ENCODE results near the gene IMP3.

The IMP3 gene

GRCh38 chr15:75659928-75660645 lies 20.1 kb upstream of the IMP3 start (continued):
- no peak for TF ChIP-seq TCF4 (CRISPR knock-in tag; IDR thresholded peaks at IDR 0.05; ENCODE audit: borderline replicate concordance)
- TF ChIP-seq RARB (CRISPR knock-in tag; IDR thresholded peaks at IDR 0.05): no peak

GRCh38 chr15:75659141-75659771 lies 19.2 kb upstream of the IMP3 start:
- TF ChIP-seq OSR1 (CRISPR knock-in tag; IDR thresholded peaks at IDR 0.05) (no peak), TOX (CRISPR knock-in tag; IDR thresholded peaks at IDR 0.05; ENCODE audit: borderline replicate concordance) (no peak), ESRRG (CRISPR knock-in tag; IDR thresholded peaks at IDR 0.05) (no peak), GLIS3 (CRISPR knock-in tag; IDR thresholded peaks at IDR 0.05) (no peak), RARB (CRISPR knock-in tag; IDR thresholded peaks at IDR 0.05) (no peak), ZFP30 (CRISPR knock-in tag; IDR thresholded peaks at IDR 0.05) (no peak), ZNF70 (CRISPR knock-in tag; IDR thresholded peaks at IDR 0.05) (no peak), ZC3H10 (CRISPR knock-in tag; IDR thresholded peaks at IDR 0.05) (no peak), SNAI2 (CRISPR knock-in tag; IDR thresholded peaks at IDR 0.05) (no peak), ZNF565 (CRISPR knock-in tag; conservative IDR thresholded peaks at IDR 0.05; ENCODE audit: low read depth) (no peak)
- no peak for ATAC-seq

GRCh38 chr15:75656813-75657212 lies 16.8 kb upstream of the IMP3 start:
- no peak for ATAC-seq
- TF ChIP-seq ZFP3 (CRISPR knock-in tag; IDR thresholded peaks at IDR 0.05): no peak
- no peak for TF ChIP-seq ZNF70 (CRISPR knock-in tag; IDR thresholded peaks at IDR 0.05)
- TF ChIP-seq ARNTL (CRISPR knock-in tag; IDR thresholded peaks at IDR 0.05; ENCODE audit: borderline replicate concordance, low read depth): no peak
- no peak for TF ChIP-seq ZNF8 (CRISPR knock-in tag; IDR thresholded peaks at IDR 0.05)
- TF ChIP-seq CSRNP3 (CRISPR knock-in tag; IDR thresholded peaks at IDR 0.05): no peak
- TF ChIP-seq TCF4 (CRISPR knock-in tag; IDR thresholded peaks at IDR 0.05; ENCODE audit: borderline replicate concordance): no peak
- no peak for TF ChIP-seq POU6F1 (CRISPR knock-in tag; IDR thresholded peaks at IDR 0.05; ENCODE audit: borderline replicate concordance, low read depth)
- TF ChIP-seq PPARA (CRISPR knock-in tag; IDR thresholded peaks at IDR 0.05; ENCODE audit: borderline replicate concordance): no peak
- TF ChIP-seq SNAI2 (CRISPR knock-in tag; IDR thresholded peaks at IDR 0.05): no peak
- TF ChIP-seq PATZ1 (CRISPR knock-in tag; IDR thresholded peaks at IDR 0.05; ENCODE audit: borderline replicate concordance): no peak
- no peak for TF ChIP-seq RARB (CRISPR knock-in tag; IDR thresholded peaks at IDR 0.05)
- no peak for TF ChIP-seq BACH2 (CRISPR knock-in tag; IDR thresholded peaks at IDR 0.05; ENCODE audit: borderline replicate concordance)
- TF ChIP-seq GLIS3 (CRISPR knock-in tag; IDR thresholded peaks at IDR 0.05): no peak

GRCh38 chr15:75656331-75656730 lies 16.3 kb upstream of the IMP3 start:
- ATAC-seq: no peak
- TF ChIP-seq ZNF8 (CRISPR knock-in tag; IDR thresholded peaks at IDR 0.05) (no peak), TSHZ2 (CRISPR knock-in tag; IDR thresholded peaks at IDR 0.05) (no peak), PATZ1 (CRISPR knock-in tag; IDR thresholded peaks at IDR 0.05; ENCODE audit: borderline replicate concordance) (no peak), TCF4 (CRISPR knock-in tag; IDR thresholded peaks at IDR 0.05; ENCODE audit: borderline replicate concordance) (no peak), OSR1 (CRISPR knock-in tag; IDR thresholded peaks at IDR 0.05) (no peak), GLIS3 (CRISPR knock-in tag; IDR thresholded peaks at IDR 0.05) (no peak), CSRNP3 (CRISPR knock-in tag; IDR thresholded peaks at IDR 0.05) (no peak), ZNF565 (CRISPR knock-in tag; conservative IDR thresholded peaks at IDR 0.05; ENCODE audit: low read depth) (no peak), ESRRG (CRISPR knock-in tag; IDR thresholded peaks at IDR 0.05) (no peak), ZNF70 (CRISPR knock-in tag; IDR thresholded peaks at IDR 0.05) (no peak), ZFP30 (CRISPR knock-in tag; IDR thresholded peaks at IDR 0.05) (no peak), TOX (CRISPR knock-in tag; IDR thresholded peaks at IDR 0.05; ENCODE audit: borderline replicate concordance) (no peak), ZFP3 (CRISPR knock-in tag; IDR thresholded peaks at IDR 0.05) (no peak), PPARA (CRISPR knock-in tag; IDR thresholded peaks at IDR 0.05; ENCODE audit: borderline replicate concordance) (no peak)

Measured in SK-N-SH treated with all-trans-retinoic acid at 6 μM for 48 hours (cell line).